Natural killer cell (primary cell): ENCODE results near the gene HYAL2. TPM values are rescaled to one million over a fixed set of nuclear protein-coding genes. Genes with fewer than 3 reads are reported as not detected.

Source experiments
- ATAC-seq, 3 donors: fragments of 150-1000 bp in 2 of 3; fragments of 200-7000 bp in 1 of 3; cut with Tn5 transposase; 1 replicate in 1 of 3; 2 replicates in 2 of 3; pipeline ENCODE4 v1.10.0; 2021; ENCODE audit warnings: mild to moderate bottlenecking in 2 of 3, moderate library complexity in 2 of 3
- DNase-seq, 2 donors: peaks; one replicate each; pipeline versions ENCODE4 v3.0.0 to v3.0.0-alpha.2; 2013 to 2021; ENCODE audit warnings: mixed read lengths in 1 of 2
- H3K27ac ChIP-seq: one replicate; pipeline ENCODE4 v1.5.1; 2013; ENCODE audit warnings: mild to moderate bottlenecking, low read length
- H3K27me3 ChIP-seq: one replicate; pipeline ENCODE4 v1.6.1; 2013; ENCODE audit warnings: low read length; ENCODE audit not compliant: control insufficient read depth, insufficient read depth
- H3K36me3 ChIP-seq: one replicate; pipeline ENCODE4 v1.6.1; 2013; ENCODE audit warnings: low read length; ENCODE audit not compliant: control insufficient read depth, insufficient read depth
- H3K4me1 ChIP-seq: one replicate; pipeline ENCODE4 v1.6.1; 2013; ENCODE audit warnings: low read length; ENCODE audit not compliant: control insufficient read depth, insufficient read depth
- H3K4me3 ChIP-seq: one replicate; pipeline ENCODE4 v1.5.1; 2013; ENCODE audit warnings: low read length
- H3K9me3 ChIP-seq: one replicate; pipeline ENCODE4 v1.6.1; 2013; ENCODE audit warnings: low read length; ENCODE audit not compliant: control insufficient read depth, insufficient read depth
- H3K27ac Mint-ChIP-seq, 2 donors: one replicate each; pipeline ENCODE4 v1.8.0; 2022; ENCODE audit warnings: mild to moderate bottlenecking in 2 of 2, mixed read lengths in 2 of 2, moderate library complexity in 1 of 2
- H3K27me3 Mint-ChIP-seq, 2 donors: one replicate each; pipeline ENCODE4 v1.8.0; 2022; ENCODE audit warnings: low read depth in 2 of 2, mixed read lengths in 2 of 2
- H3K36me3 Mint-ChIP-seq: one replicate; pipeline ENCODE4 v1.8.0; 2022; ENCODE audit warnings: mixed read lengths
- H3K4me1 Mint-ChIP-seq, 2 donors: one replicate each; pipeline ENCODE4 v1.8.0; 2022; ENCODE audit warnings: mixed read lengths in 2 of 2
- H3K4me3 Mint-ChIP-seq: one replicate; pipeline ENCODE4 v1.8.0; 2022; ENCODE audit warnings: mild to moderate bottlenecking, moderate library complexity, mixed read lengths
- H3K9me3 Mint-ChIP-seq, 2 donors: one replicate each; pipeline ENCODE4 v1.8.0; 2022; ENCODE audit warnings: mixed read lengths in 2 of 2
- CTCF ChIP-seq: fragments of 200-600 bp; IDR thresholded peaks from one replicate; pipeline ENCODE4 v1.8.0; 2022; ENCODE audit warnings: antibody characterized with exemption
- WGBS: methylation state at CpG from one replicate; pipeline ENCODE4 v1.1.7; 2013; ENCODE audit warnings: missing lambda C conversion rate; ENCODE audit not compliant: insufficient coverage; 5-methylcytosine and 5-hydroxymethylcytosine counted together
- intact Hi-C: fragments of 100-400 bp; cut with micrococcal nuclease; formaldehyde crosslinking; loops from one replicate; pipeline ENCODE4 v1.14.2; 2022
- total RNA-seq, 4 donors: library from RNA; stranded (reverse); fragments of 120-200 nt in 1 of 4; gene quantifications; one replicate each; pipeline versions ENCODE4 v1.2.3 to v1.2.4, GENCODE V29; 2013 to 2022

The HYAL2 gene
- total RNA-seq, 3 donors from 2014 or later (not counting 1 experiment from before 2014, with no cell fraction given) = 1.2 to 3.7 (median 3.1) TPM

DNA sequence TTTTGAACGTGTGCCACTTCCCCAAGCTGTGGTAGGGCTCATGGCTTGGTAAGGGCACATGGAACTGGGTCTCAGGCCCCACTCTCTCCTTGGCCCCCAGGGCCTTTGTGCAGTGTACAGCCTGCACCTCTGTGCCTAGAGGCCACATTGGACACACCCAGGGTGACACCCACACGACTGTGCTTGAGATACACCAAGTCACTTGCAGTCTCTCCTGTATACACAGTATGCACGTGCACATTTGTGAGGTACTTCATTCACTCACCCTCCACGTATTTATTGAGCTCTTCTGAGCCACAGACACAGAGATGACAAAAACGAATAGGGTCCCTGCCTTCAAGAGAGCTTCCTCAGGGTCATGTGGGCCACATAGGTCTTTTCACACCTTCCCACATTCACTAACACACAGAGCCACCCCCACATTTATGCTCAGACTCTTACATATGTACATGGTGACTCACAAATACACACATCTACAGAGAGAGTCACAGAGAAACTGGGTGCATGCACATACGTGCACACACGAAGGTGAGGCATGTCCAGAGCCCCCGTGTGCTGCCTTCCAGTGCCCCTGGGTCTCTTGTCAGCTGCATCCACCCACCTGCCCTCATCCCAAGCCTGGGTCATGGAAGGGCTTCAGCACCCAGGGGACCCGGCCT lies 46.6 kb upstream of the HYAL2 start:
- H3K4me3 Mint-ChIP-seq = no peak overlapping the region
- peaks cover 6 to 32% of the 10 kb centered on the region in 2 donors for H3K4me1 Mint-ChIP-seq
- DNase-seq (no peak), ATAC-seq (no peak)
- no peaks in the 10 kb centered on the region for H3K36me3 Mint-ChIP-seq
- H3K36me3 ChIP-seq = no peaks in the 10 kb centered on the region
- H3K27ac ChIP-seq = no peak overlapping the region
- intact Hi-C loops = no loop called here
- H3K27ac Mint-ChIP-seq = peak overlapping the region in 1 of 2 donors; percentile 46
- no peak overlapping the region for H3K4me3 ChIP-seq
- H3K9me3 Mint-ChIP-seq = no peaks in the 10 kb centered on the region
- no peak for TF ChIP-seq CTCF
- WGBS = 81% methylated on average over 9 of the region's 9 CpGs
- H3K27me3 ChIP-seq = no peaks in the 10 kb centered on the region
- no peaks in the 10 kb centered on the region for H3K27me3 Mint-ChIP-seq
- H3K9me3 ChIP-seq = no peaks in the 10 kb centered on the region
- H3K4me1 ChIP-seq = peaks cover 24% of the 10 kb centered on the region

DNA sequence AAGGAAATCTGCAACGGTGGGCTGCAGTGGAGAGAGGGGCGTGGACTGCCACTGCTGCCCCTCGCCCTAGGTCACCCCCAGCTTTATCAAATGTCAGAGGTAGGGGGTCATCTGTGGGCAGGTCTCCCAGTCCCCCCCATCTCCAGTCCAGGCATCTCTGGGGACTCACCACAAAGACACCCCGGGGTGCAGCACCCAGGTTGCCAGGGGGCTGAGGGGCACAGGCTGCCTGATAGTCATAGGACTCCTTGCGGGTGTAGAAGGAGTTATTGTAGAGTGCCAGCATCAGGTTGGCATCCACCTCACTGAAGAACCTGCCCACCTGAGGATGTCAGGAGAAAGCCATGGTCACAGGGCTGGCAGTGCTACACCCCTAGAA lies 43.3 kb upstream of the HYAL2 start:
- no peaks in the 10 kb centered on the region for H3K9me3 ChIP-seq
- intact Hi-C loops = no loop called here
- Mint-ChIP-seq H3K9me3 (no peaks in the 10 kb centered on the region), H3K27me3 (no peaks in the 10 kb centered on the region), H3K4me1 (peaks cover 6 to 20% of the 10 kb centered on the region in 2 donors), H3K27ac (peak overlapping the region; percentile 67 to 85), H3K36me3 (no peaks in the 10 kb centered on the region), H3K4me3 (peak overlapping the region; percentile 88)
- no peak for TF ChIP-seq CTCF
- peak overlapping the region; percentile 62 for H3K4me3 ChIP-seq
- peaks cover 27% of the 10 kb centered on the region for H3K4me1 ChIP-seq
- H3K27me3 ChIP-seq = no peaks in the 10 kb centered on the region
- WGBS = 83% methylated on average over 5 of the region's 5 CpGs
- ATAC-seq (no peak), DNase-seq (no peak)
- peak overlapping the region; percentile 82 for H3K27ac ChIP-seq
- no peaks in the 10 kb centered on the region for H3K36me3 ChIP-seq

- Mint-ChIP-seq H3K36me3 (no peaks in the 10 kb centered on the region), H3K27me3 (no peaks in the 10 kb centered on the region), H3K4me3 (peak overlapping the region; percentile 88), H3K9me3 (no peaks in the 10 kb centered on the region), H3K27ac (peak overlapping the region; percentile 67 to 85), H3K4me1 (peaks cover 6 to 20% of the 10 kb centered on the region in 2 donors)
- Histone ChIP-seq H3K27ac (peak overlapping the region; percentile 82), H3K4me1 (peaks cover 27% of the 10 kb centered on the region), H3K36me3 (no peaks in the 10 kb centered on the region), H3K4me3 (peak overlapping the region; percentile 62), H3K27me3 (no peaks in the 10 kb centered on the region), H3K9me3 (no peaks in the 10 kb centered on the region)
- intact Hi-C loops = no loop called here
- DNase-seq (peak; percentile 81 to 97), ATAC-seq (peak; percentile 94 to 97 (median 97))
- WGBS = 3% methylated on average over 53 of the region's 53 CpGs
- TF ChIP-seq CTCF = no peak
Observed at GRCh38 chr3:50365080-50365841, 42.7 kb upstream of the HYAL2 start.
